GM12878 (cell line): Measurements from ENCODE around the gene AGBL4. TPM values are rescaled to one million over a fixed set of nuclear protein-coding genes. Genes with fewer than 3 reads are reported as not detected.

Source experiments
- ATAC-seq: fragments of 200-7000 bp; cut with Tn5 transposase; 3 replicates; pipeline ENCODE4 v1.9.1; 2020; ENCODE audit warnings: mild to moderate bottlenecking, moderate library complexity
- BruUV-seq: library from RNA; stranded (reverse); fragments of 400-500 nt; replicated peaks from 2 replicates; lab custom pipeline; 2021; lab: Mats Ljungman, UMichigan
- CTCF ChIA-PET: fragments of 300-600 bp; sonication (Branson Sonifier 250); formaldehyde crosslinking; extraction: SDS; loops from one replicate; lab custom pipeline; 2021; ENCODE audit warnings: inconsistent platforms; lab: Yijun Ruan, JAX
- POLR2A ChIA-PET: fragments of 350-600 bp; formaldehyde crosslinking; extraction: SDS; loops from one replicate; lab custom pipeline; 2021; ENCODE audit warnings: inconsistent platforms; lab: Charles Lee
- RAD21 ChIA-PET: fragments of 300-600 bp; sonication (Branson Sonifier 250); formaldehyde crosslinking; loops from one replicate; lab custom pipeline; 2023; ENCODE audit warnings: antibody characterized with exemption; ENCODE audit not compliant: unreplicated experiment; lab: Charles Lee
- SMC1A ChIA-PET: fragments of 300-600 bp; sonication (Branson Sonifier 250); formaldehyde crosslinking; loops from one replicate; lab custom pipeline; 2023; ENCODE audit not compliant: unreplicated experiment, uncharacterized antibody; lab: Charles Lee
- DNase-seq: peaks from one replicate; pipeline ENCODE4 v3.0.0-alpha.2; 2011; ENCODE audit warnings: low read depth, low spot score
- FAIRE-seq: peaks from 3 replicates; lab custom pipeline; 2011; peaks lifted over from hg19 to GRCh38; lab: Jason Lieb, UNC
- H2AFZ ChIP-seq: 2 replicates; pipeline ENCODE4 v1.6.0; 2011; ENCODE audit warnings: low read depth, low read length, control low read depth; ENCODE audit not compliant: control insufficient read depth
- H3K27ac ChIP-seq: 2 replicates; pipeline ENCODE4 v1.5.1; 2011; ENCODE audit warnings: control low read depth; ENCODE audit not compliant: control insufficient read depth, insufficient read depth
- H3K27me3 ChIP-seq, 2 experiments: replicated peaks in 1 of 2; 2 replicates each; pipeline versions ENCODE4 v1.6.0 to v1.6.1; 2011; ENCODE audit warnings: low read length in 1 of 2; ENCODE audit not compliant: control insufficient read depth in 2 of 2, insufficient read depth in 2 of 2
- H3K36me3 ChIP-seq, 2 experiments: 2 replicates each; pipeline ENCODE4 v1.5.1; 2011; ENCODE audit warnings: low read length in 1 of 2; ENCODE audit not compliant: control insufficient read depth in 2 of 2, insufficient read depth in 2 of 2
- H3K4me1 ChIP-seq: 2 replicates; pipeline ENCODE4 v1.6.1; 2011; ENCODE audit warnings: mild to moderate bottlenecking, low read length, moderate library complexity, mixed read lengths; ENCODE audit not compliant: control insufficient read depth, insufficient read depth
- H3K4me2 ChIP-seq: 2 replicates; pipeline ENCODE4 v1.6.0; 2011; ENCODE audit warnings: control low read depth; ENCODE audit not compliant: control insufficient read depth, insufficient read depth
- H3K4me3 ChIP-seq: fragments of 200-600 bp; sonication (generic); 2 replicates; pipeline ENCODE4 v1.5.1; 2016
- H3K79me2 ChIP-seq: 2 replicates; pipeline ENCODE4 v1.6.0; 2011; ENCODE audit warnings: low read length; ENCODE audit not compliant: control insufficient read depth, insufficient read depth
- H3K9ac ChIP-seq: 2 replicates; pipeline ENCODE4 v1.8.0; 2011; ENCODE audit warnings: low read length, control low read depth, mixed read lengths; ENCODE audit not compliant: control insufficient read depth, insufficient read depth
- H3K9me3 ChIP-seq: replicated peaks from 3 replicates; pipeline ENCODE4 v1.5.1; 2011; ENCODE audit warnings: mild to moderate bottlenecking, low read length; ENCODE audit not compliant: control insufficient read depth, insufficient read depth
- H4K20me1 ChIP-seq: 2 replicates; pipeline ENCODE4 v1.6.0; 2011; ENCODE audit not compliant: control insufficient read depth, insufficient read depth
- EP300 ChIP-seq, 2 experiments: fragments of 150-350 bp in 1 of 2; IDR thresholded peaks; 2 replicates each; pipeline ENCODE4 v1.6.1; 2011 to 2012; ENCODE audit warnings: low read depth in 2 of 2, low read length in 2 of 2, borderline replicate concordance in 1 of 2, improper control_type of control experiment in 1 of 2, inconsistent platforms in 1 of 2; ENCODE audit not compliant: control insufficient read depth in 1 of 2
- HDAC6 ChIP-seq: fragments of 200-600 bp; sonication (generic); IDR thresholded peaks from one replicate; pipeline ENCODE4 v1.8.0; 2017; ENCODE audit warnings: antibody characterized with exemption; ENCODE audit not compliant: unreplicated experiment
- MEF2B ChIP-seq: fragments of 450-650 bp; IDR thresholded peaks from 2 replicates; pipeline ENCODE4 v1.6.1; 2018; ENCODE audit warnings: mild to moderate bottlenecking, moderate library complexity; ENCODE audit not compliant: partially characterized antibody, poor library complexity, severe bottlenecking
- MYB ChIP-seq: fragments of 150-350 bp; IDR thresholded peaks from 2 replicates; pipeline ENCODE4 v1.6.1; 2014; ENCODE audit warnings: mild to moderate bottlenecking, low read depth, low read length, borderline replicate concordance
- NFYA ChIP-seq: IDR thresholded peaks from 2 replicates; pipeline ENCODE4 v1.6.1; 2011; ENCODE audit warnings: low read depth, mild to moderate bottlenecking, low read length, improper control_type of control experiment, borderline replicate concordance
- NRF1 ChIP-seq: conservative IDR thresholded peaks from 2 replicates; pipeline ENCODE4 v1.6.1; 2011; ENCODE audit warnings: mild to moderate bottlenecking, low read depth, low read length, improper control_type of control experiment
- RAD21 ChIP-seq: IDR thresholded peaks from 2 replicates; pipeline ENCODE4 v1.6.1; 2011; ENCODE audit warnings: mild to moderate bottlenecking, low read depth, low read length, moderate library complexity; ENCODE audit not compliant: insufficient read depth
- RBBP5 ChIP-seq: fragments of 200-600 bp; sonication (generic); conservative IDR thresholded peaks from 2 replicates; pipeline ENCODE4 v1.6.1; 2016
- RCOR1 ChIP-seq: conservative IDR thresholded peaks from 2 replicates; pipeline ENCODE4 v1.6.1; 2012; ENCODE audit warnings: low read depth, low read length, improper control_type of control experiment
- SMAD1 ChIP-seq: fragments of 450-650 bp; IDR thresholded peaks from 2 replicates; pipeline ENCODE4 v1.6.1; 2018; ENCODE audit warnings: mild to moderate bottlenecking, low read depth; ENCODE audit not compliant: partially characterized antibody
- SMAD5 ChIP-seq: IDR thresholded peaks from 2 replicates; pipeline ENCODE4 v1.6.1; 2016; ENCODE audit warnings: antibody characterized with exemption, low read depth
- SPI1 ChIP-seq: IDR thresholded peaks from 2 replicates; pipeline ENCODE4 v1.6.1; 2011; ENCODE audit warnings: low read depth, mild to moderate bottlenecking, low read length, moderate library complexity, borderline replicate concordance; ENCODE audit not compliant: insufficient read depth
- STAT1 ChIP-seq: fragments of 450-650 bp; conservative IDR thresholded peaks from 2 replicates; pipeline ENCODE4 v1.6.1; 2014; ENCODE audit warnings: antibody characterized with exemption, mild to moderate bottlenecking
- TBL1XR1 ChIP-seq: IDR thresholded peaks from 2 replicates; pipeline ENCODE4 v1.6.1; 2012; ENCODE audit warnings: low read depth, low read length, improper control_type of control experiment
- WGBS: methylation state at CpG from one replicate; pipeline ENCODE4 v1.1.6; 2016; ENCODE audit warnings: low lambda C conversion rate; ENCODE audit not compliant: insufficient replicate concordance, insufficient coverage; ENCODE audit errors: missing lambda C conversion rate; 5-methylcytosine and 5-hydroxymethylcytosine counted together
- in situ Hi-C: fragments of 300-500 bp; cut with MboI; formaldehyde crosslinking; loops from 9 replicates; pipeline ENCODE4 v1.14.3; 2018; ENCODE audit warnings: mixed read lengths
- intact Hi-C: fragments of 100-400 bp; cut with micrococcal nuclease; formaldehyde crosslinking; loops from one replicate; pipeline ENCODE4 v1.14.2; 2022; ENCODE audit not compliant: unreplicated experiment
- polyA plus RNA-seq, 11 experiments: library from polyadenylated mRNA; depleted of rRNA in 4 of 11; unstranded in 6 of 11; stranded (reverse) in 5 of 11; fragments of >200 nt; fragmentation: Nextera tagmentation in 4 of 11; fragmentation: Illumina TruSeq in 1 of 11; extraction: Ambion mirVana in 4 of 11; extraction: Trizol in 1 of 11; gene quantifications; 1 replicate in 1 of 11; 2 replicates in 10 of 11; pipeline versions ENCODE4 v1.2.1 to v1.2.3, GENCODE V29; 2011 to 2016; ENCODE audit warnings: inconsistent platforms in 2 of 11, missing spikeins in 2 of 11, low read depth in 1 of 11
- total RNA-seq, 4 experiments: library from RNA; depleted of rRNA in 3 of 4; stranded (reverse); fragments of >200 nt in 3 of 4; fragmentation: Illumina TruSeq in 1 of 4; extraction: Trizol in 1 of 4; gene quantifications; 2 replicates each; pipeline versions ENCODE4 v1.2.1 to v1.2.3, GENCODE V29; 2013 to 2021
- TF ChIP-seq, protein P1 (sequence below): fragments of 450-650 bp; IDR thresholded peaks from 2 replicates; pipeline ENCODE4 v1.6.1; 2017; ENCODE audit warnings: mild to moderate bottlenecking, moderate library complexity
- TF ChIP-seq, protein P2 (sequence below): fragments of 450-650 bp; IDR thresholded peaks from 2 replicates; pipeline ENCODE4 v1.6.1; 2017; ENCODE audit warnings: borderline replicate concordance
- TF ChIP-seq, protein P3 (sequence below): IDR thresholded peaks from 2 replicates; pipeline ENCODE4 v1.6.1; 2011; ENCODE audit warnings: low read depth, mild to moderate bottlenecking, low read length, moderate library complexity, borderline replicate concordance; ENCODE audit errors: extremely low read depth

AGBL4 gene
- total and polyA plus RNA-seq, 10 of the 15 experiments (the other 5 are each of a cell fraction or from before 2014, with no cell fraction given), result 0.31 TPM; not detected in 9

GRCh38 chr1:49226758-49227157, 797.0 kb downstream of the AGBL4 start:
- H3K36me3 ChIP-seq, result no peaks in the 10 kb centered on the region
- no peak for ATAC-seq
- no peaks in the 10 kb centered on the region for H3K9me3 ChIP-seq
- H3K4me2 ChIP-seq, result no peak overlapping the region
- no peaks in the 10 kb centered on the region for H4K20me1 ChIP-seq
- no peak for FAIRE-seq
- no peak overlapping the region for H2AFZ ChIP-seq
- intact Hi-C loops, result no loop called here
- in situ Hi-C loops, result no loop called here
- TF ChIP-seq TBL1XR1 (no peak), SMAD5 (no peak), RAD21 (no peak), RBBP5 (no peak), HDAC6 (no peak), STAT1 (no peak), MEF2B (no peak), SPI1 (no peak), EP300 (IDR thresholded peaks at IDR 0.05; ENCODE audit: borderline replicate concordance in 1 of 2, control insufficient read depth in 1 of 2, low read depth in 2 of 2, low read length in 2 of 2) (no peak), SMAD1 (no peak), NRF1 (no peak), MYB (no peak), NFYA (no peak), RCOR1 (no peak)
- TF ChIP-seq, protein P1, sequence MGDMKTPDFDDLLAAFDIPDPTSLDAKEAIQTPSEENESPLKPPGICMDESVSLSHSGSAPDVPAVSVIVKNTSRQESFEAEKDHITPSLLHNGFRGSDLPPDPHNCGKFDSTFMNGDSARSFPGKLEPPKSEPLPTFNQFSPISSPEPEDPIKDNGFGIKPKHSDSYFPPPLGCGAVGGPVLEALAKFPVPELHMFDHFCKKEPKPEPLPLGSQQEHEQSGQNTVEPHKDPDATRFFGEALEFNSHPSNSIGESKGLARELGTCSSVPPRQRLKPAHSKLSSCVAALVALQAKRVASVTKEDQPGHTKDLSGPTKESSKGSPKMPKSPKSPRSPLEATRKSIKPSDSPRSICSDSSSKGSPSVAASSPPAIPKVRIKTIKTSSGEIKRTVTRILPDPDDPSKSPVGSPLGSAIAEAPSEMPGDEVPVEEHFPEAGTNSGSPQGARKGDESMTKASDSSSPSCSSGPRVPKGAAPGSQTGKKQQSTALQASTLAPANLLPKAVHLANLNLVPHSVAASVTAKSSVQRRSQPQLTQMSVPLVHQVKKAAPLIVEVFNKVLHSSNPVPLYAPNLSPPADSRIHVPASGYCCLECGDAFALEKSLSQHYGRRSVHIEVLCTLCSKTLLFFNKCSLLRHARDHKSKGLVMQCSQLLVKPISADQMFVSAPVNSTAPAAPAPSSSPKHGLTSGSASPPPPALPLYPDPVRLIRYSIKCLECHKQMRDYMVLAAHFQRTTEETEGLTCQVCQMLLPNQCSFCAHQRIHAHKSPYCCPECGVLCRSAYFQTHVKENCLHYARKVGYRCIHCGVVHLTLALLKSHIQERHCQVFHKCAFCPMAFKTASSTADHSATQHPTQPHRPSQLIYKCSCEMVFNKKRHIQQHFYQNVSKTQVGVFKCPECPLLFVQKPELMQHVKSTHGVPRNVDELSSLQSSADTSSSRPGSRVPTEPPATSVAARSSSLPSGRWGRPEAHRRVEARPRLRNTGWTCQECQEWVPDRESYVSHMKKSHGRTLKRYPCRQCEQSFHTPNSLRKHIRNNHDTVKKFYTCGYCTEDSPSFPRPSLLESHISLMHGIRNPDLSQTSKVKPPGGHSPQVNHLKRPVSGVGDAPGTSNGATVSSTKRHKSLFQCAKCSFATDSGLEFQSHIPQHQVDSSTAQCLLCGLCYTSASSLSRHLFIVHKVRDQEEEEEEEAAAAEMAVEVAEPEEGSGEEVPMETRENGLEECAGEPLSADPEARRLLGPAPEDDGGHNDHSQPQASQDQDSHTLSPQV, result no peak
- TF ChIP-seq, protein P2, sequence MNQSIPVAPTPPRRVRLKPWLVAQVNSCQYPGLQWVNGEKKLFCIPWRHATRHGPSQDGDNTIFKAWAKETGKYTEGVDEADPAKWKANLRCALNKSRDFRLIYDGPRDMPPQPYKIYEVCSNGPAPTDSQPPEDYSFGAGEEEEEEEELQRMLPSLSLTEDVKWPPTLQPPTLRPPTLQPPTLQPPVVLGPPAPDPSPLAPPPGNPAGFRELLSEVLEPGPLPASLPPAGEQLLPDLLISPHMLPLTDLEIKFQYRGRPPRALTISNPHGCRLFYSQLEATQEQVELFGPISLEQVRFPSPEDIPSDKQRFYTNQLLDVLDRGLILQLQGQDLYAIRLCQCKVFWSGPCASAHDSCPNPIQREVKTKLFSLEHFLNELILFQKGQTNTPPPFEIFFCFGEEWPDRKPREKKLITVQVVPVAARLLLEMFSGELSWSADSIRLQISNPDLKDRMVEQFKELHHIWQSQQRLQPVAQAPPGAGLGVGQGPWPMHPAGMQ, result no peak
- TF ChIP-seq, protein P3, sequence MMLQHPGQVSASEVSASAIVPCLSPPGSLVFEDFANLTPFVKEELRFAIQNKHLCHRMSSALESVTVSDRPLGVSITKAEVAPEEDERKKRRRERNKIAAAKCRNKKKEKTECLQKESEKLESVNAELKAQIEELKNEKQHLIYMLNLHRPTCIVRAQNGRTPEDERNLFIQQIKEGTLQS, result no peak
- no peaks in the 10 kb centered on the region for H3K4me1 ChIP-seq
- no peaks in the 10 kb centered on the region for H3K79me2 ChIP-seq
- BruUV-seq, result no TSS peak
- no peak for DNase-seq
- H3K4me3 ChIP-seq, result no peak overlapping the region
- 0% methylated on average over 1 of the region's 1 CpG for WGBS
- ChIA-PET SMC1A (no interaction called here), CTCF (no interaction called here), RAD21 (no interaction called here), POLR2A (no interaction called here)
- H3K27me3 ChIP-seq, result no peaks in the 10 kb centered on the region
- no peak overlapping the region for H3K27ac ChIP-seq
- H3K9ac ChIP-seq, result no peak overlapping the region
